IPS-15b (cell line): Measurements from ENCODE around the gene SGIP1.

Experiments used
- H3K27me3 ChIP-seq: one replicate; pipeline ENCODE4 v1.6.1; 2013; ENCODE audit warnings: low read length; ENCODE audit not compliant: control insufficient read depth, insufficient read depth
- H3K36me3 ChIP-seq: one replicate; pipeline ENCODE4 v1.6.1; 2013; ENCODE audit warnings: low read length; ENCODE audit not compliant: control insufficient read depth, insufficient read depth
- H3K4me1 ChIP-seq: one replicate; pipeline ENCODE4 v1.6.1; 2013; ENCODE audit warnings: mild to moderate bottlenecking, low read length; ENCODE audit not compliant: control insufficient read depth, insufficient read depth
- H3K4me3 ChIP-seq: one replicate; pipeline ENCODE4 v1.5.1; 2013; ENCODE audit warnings: low read depth, low read length
- H3K9ac ChIP-seq: one replicate; pipeline ENCODE4 v1.6.1; 2013; ENCODE audit warnings: low read depth, mild to moderate bottlenecking, low read length
- H3K9me3 ChIP-seq: one replicate; pipeline ENCODE4 v1.6.1; 2013; ENCODE audit warnings: mild to moderate bottlenecking, low read length; ENCODE audit not compliant: control insufficient read depth, insufficient read depth

Gene SGIP1

GRCh38 chr1:66542314-66542713, 8.4 kb downstream of the SGIP1 start:
- Histone ChIP-seq H3K27me3 (no peaks in the 10 kb centered on the region), H3K9ac (no peak overlapping the region), H3K4me1 (peaks cover 6% of the 10 kb centered on the region), H3K4me3 (no peak overlapping the region), H3K36me3 (no peaks in the 10 kb centered on the region), H3K9me3 (no peaks in the 10 kb centered on the region)

- Histone ChIP-seq H3K4me1 (peaks cover 6% of the 10 kb centered on the region), H3K36me3 (no peaks in the 10 kb centered on the region), H3K27me3 (no peaks in the 10 kb centered on the region), H3K9ac (no peak overlapping the region), H3K4me3 (no peak overlapping the region), H3K9me3 (no peaks in the 10 kb centered on the region)
Measured at GRCh38 chr1:66542811-66543767, 9.1 kb downstream of the SGIP1 start.

- no peaks in the 10 kb centered on the region for H3K4me1 ChIP-seq
- H3K4me3 ChIP-seq = no peak overlapping the region
- no peaks in the 10 kb centered on the region for H3K36me3 ChIP-seq
- no peaks in the 10 kb centered on the region for H3K27me3 ChIP-seq
- H3K9me3 ChIP-seq = no peaks in the 10 kb centered on the region
- no peak overlapping the region for H3K9ac ChIP-seq
Measured at GRCh38 chr1:66546047-66546810, 12.3 kb downstream of the SGIP1 start.

- Histone ChIP-seq H3K27me3 (no peaks in the 10 kb centered on the region), H3K4me1 (no peaks in the 10 kb centered on the region), H3K9me3 (no peaks in the 10 kb centered on the region), H3K36me3 (no peaks in the 10 kb centered on the region), H3K4me3 (no peak overlapping the region), H3K9ac (no peak overlapping the region)
Measured at GRCh38 chr1:66549017-66549416, 15.1 kb downstream of the SGIP1 start.

GRCh38 chr1:66550243-66550642, 16.3 kb downstream of the SGIP1 start:
- H3K27me3 ChIP-seq = no peaks in the 10 kb centered on the region
- no peak overlapping the region for H3K9ac ChIP-seq

GRCh38 chr1:66552287-66552686, 18.3 kb downstream of the SGIP1 start:
- Histone ChIP-seq H3K4me3 (no peak overlapping the region), H3K9ac (no peak overlapping the region), H3K4me1 (no peaks in the 10 kb centered on the region), H3K36me3 (no peaks in the 10 kb centered on the region), H3K9me3 (no peaks in the 10 kb centered on the region), H3K27me3 (no peaks in the 10 kb centered on the region)

More at GRCh38 chr1:66550243-66550642, 16.3 kb downstream of the SGIP1 start:
- no peaks in the 10 kb centered on the region for H3K4me1 ChIP-seq
- no peaks in the 10 kb centered on the region for H3K36me3 ChIP-seq
- no peak overlapping the region for H3K4me3 ChIP-seq
- H3K9me3 ChIP-seq = no peaks in the 10 kb centered on the region

- H3K9me3 ChIP-seq = no peaks in the 10 kb centered on the region
- no peaks in the 10 kb centered on the region for H3K27me3 ChIP-seq
- H3K4me3 ChIP-seq = no peak overlapping the region
- H3K4me1 ChIP-seq = no peaks in the 10 kb centered on the region
- no peaks in the 10 kb centered on the region for H3K36me3 ChIP-seq
- H3K9ac ChIP-seq = no peak overlapping the region
Measured at GRCh38 chr1:66552829-66553228, 18.9 kb downstream of the SGIP1 start.

- Histone ChIP-seq H3K4me1 (no peaks in the 10 kb centered on the region), H3K9ac (no peak overlapping the region), H3K4me3 (no peak overlapping the region), H3K27me3 (no peaks in the 10 kb centered on the region), H3K36me3 (no peaks in the 10 kb centered on the region), H3K9me3 (no peaks in the 10 kb centered on the region)
Measured at GRCh38 chr1:66553846-66554245, 19.9 kb downstream of the SGIP1 start.

- H3K9me3 ChIP-seq = no peaks in the 10 kb centered on the region
- no peaks in the 10 kb centered on the region for H3K27me3 ChIP-seq
- H3K4me3 ChIP-seq = no peak overlapping the region
- no peaks in the 10 kb centered on the region for H3K4me1 ChIP-seq
- H3K36me3 ChIP-seq = no peaks in the 10 kb centered on the region
- H3K9ac ChIP-seq = no peak overlapping the region
Measured at GRCh38 chr1:66556161-66556611, 22.2 kb downstream of the SGIP1 start.

- H3K27me3 ChIP-seq = no peaks in the 10 kb centered on the region
- no peaks in the 10 kb centered on the region for H3K36me3 ChIP-seq
- H3K4me1 ChIP-seq = no peaks in the 10 kb centered on the region
- no peaks in the 10 kb centered on the region for H3K9me3 ChIP-seq
- no peak overlapping the region for H3K9ac ChIP-seq
- H3K4me3 ChIP-seq = no peak overlapping the region
Measured at GRCh38 chr1:66557157-66557556, 23.2 kb downstream of the SGIP1 start.

GRCh38 chr1:66559517-66559916, 25.6 kb downstream of the SGIP1 start:
- Histone ChIP-seq H3K9ac (no peak overlapping the region), H3K4me1 (no peaks in the 10 kb centered on the region), H3K4me3 (no peak overlapping the region), H3K27me3 (no peaks in the 10 kb centered on the region), H3K36me3 (no peaks in the 10 kb centered on the region), H3K9me3 (no peaks in the 10 kb centered on the region)
